Measurements from ENCODE around the gene SRXN1.

SRXN1 gene

GRCh38 chr20:602111-602970 is 50.7 kb downstream of the SRXN1 start:
- DNase-seq, result no peak

GRCh38 chr20:600736-601135 is 52.3 kb downstream of the SRXN1 start:
- no peak for DNase-seq

- no peak for DNase-seq
Measured at GRCh38 chr20:600141-600540, 52.9 kb downstream of the SRXN1 start.

GRCh38 chr20:598133-598850 is 54.7 kb downstream of the SRXN1 start:
- no peak for DNase-seq

- no peak for DNase-seq
Measured at GRCh38 chr20:597560-597959, 55.4 kb downstream of the SRXN1 start.

All from NCI-H2107 (cell line).